Measurements from ENCODE around the gene TBC1D17.

TBC1D17 gene

GRCh38 chr19:49849433-49850220, 27.9 kb upstream of the TBC1D17 start:
- Histone ChIP-seq H3K4me2 (ENCODE audit: low read depth, low read length, poor library complexity, severe bottlenecking) (peak overlapping the region; percentile 69), H3K9me3 (ENCODE audit: insufficient read depth, low read depth, low read length) (no peaks in the 10 kb centered on the region), H3K79me2 (ENCODE audit: insufficient read depth, low read length) (peaks cover 30% of the 10 kb centered on the region), H3F3A (ENCODE audit: low read depth) (0 out of 2 replicates have a peak, but pooled peaks cover 3% of the 10 kb centered on the region), H3K4me3 (ENCODE audit: low read length, poor library complexity, severe bottlenecking) (peak overlapping the region; percentile 99), H3K9ac (ENCODE audit: low read depth, low read length, poor library complexity, severe bottlenecking) (peak overlapping the region; percentile 90), H3K27me3 (ENCODE audit: insufficient read depth, low read length, poor library complexity, severe bottlenecking) (no peaks in the 10 kb centered on the region), H2AFZ (ENCODE audit: low read length) (no peak overlapping the region), H4K20me1 (ENCODE audit: insufficient read depth, low read length, poor library complexity, severe bottlenecking) (peaks cover 30% of the 10 kb centered on the region), H3K36me3 (ENCODE audit: insufficient read depth, low read length) (no peaks in the 10 kb centered on the region), H3K4me1 (ENCODE audit: insufficient read depth, low read length, poor library complexity, severe bottlenecking) (peaks cover 32% of the 10 kb centered on the region), H3K9me2 (replicated peaks; ENCODE audit: low read depth, low read length) (no peaks in the 10 kb centered on the region)
- TF ChIP-seq EZH2phosphoT487 (IDR thresholded peaks at IDR 0.05; ENCODE audit: borderline replicate concordance) (no peak), CTCF (conservative IDR thresholded peaks at IDR 0.05; ENCODE audit: low read length) (no peak)

GRCh38 chr19:49850221-49850486, 27.3 kb upstream of the TBC1D17 start:
- Histone ChIP-seq H3F3A (ENCODE audit: low read depth) (0 out of 2 replicates have a peak, but pooled peaks cover 3% of the 10 kb centered on the region), H3K27me3 (ENCODE audit: insufficient read depth, low read length, poor library complexity, severe bottlenecking) (no peaks in the 10 kb centered on the region), H3K9ac (ENCODE audit: low read depth, low read length, poor library complexity, severe bottlenecking) (peak overlapping the region; percentile 90), H4K20me1 (ENCODE audit: insufficient read depth, low read length, poor library complexity, severe bottlenecking) (peaks cover 33% of the 10 kb centered on the region), H2AFZ (ENCODE audit: low read length) (peak overlapping the region; percentile 99), H3K4me1 (ENCODE audit: insufficient read depth, low read length, poor library complexity, severe bottlenecking) (peaks cover 32% of the 10 kb centered on the region), H3K9me2 (replicated peaks; ENCODE audit: low read depth, low read length) (no peaks in the 10 kb centered on the region), H3K79me2 (ENCODE audit: insufficient read depth, low read length) (peaks cover 34% of the 10 kb centered on the region), H3K36me3 (ENCODE audit: insufficient read depth, low read length) (no peaks in the 10 kb centered on the region; the same call in 1 of the 2 replicates), H3K4me3 (ENCODE audit: low read length, poor library complexity, severe bottlenecking) (peak overlapping the region; percentile 99), H3K9me3 (ENCODE audit: insufficient read depth, low read depth, low read length) (no peaks in the 10 kb centered on the region), H3K4me2 (ENCODE audit: low read depth, low read length, poor library complexity, severe bottlenecking) (peak overlapping the region; percentile 69)
- TF ChIP-seq EZH2phosphoT487 (IDR thresholded peaks at IDR 0.05; ENCODE audit: borderline replicate concordance) (no peak), CTCF (conservative IDR thresholded peaks at IDR 0.05; ENCODE audit: low read length) (no peak)

- H3K27me3 ChIP-seq (ENCODE audit: insufficient read depth, low read length, poor library complexity, severe bottlenecking), result no peaks in the 10 kb centered on the region
- H3K36me3 ChIP-seq (ENCODE audit: insufficient read depth, low read length), result peaks cover 5% of the 10 kb centered on the region; the same call in 1 of the 2 replicates
- peaks cover 39% of the 10 kb centered on the region for H4K20me1 ChIP-seq (ENCODE audit: insufficient read depth, low read length, poor library complexity, severe bottlenecking)
- peaks cover 32% of the 10 kb centered on the region for H3K4me1 ChIP-seq (ENCODE audit: insufficient read depth, low read length, poor library complexity, severe bottlenecking)
- peak within 1 kb of the TSS; percentile 99 for H2AFZ ChIP-seq (ENCODE audit: low read length)
- H3K9me3 ChIP-seq (ENCODE audit: insufficient read depth, low read depth, low read length), result no peaks in the 10 kb centered on the region
- peak within 1 kb of the TSS; percentile 95 for H3K4me2 ChIP-seq (ENCODE audit: low read depth, low read length, poor library complexity, severe bottlenecking)
- H3K9me2 ChIP-seq (replicated peaks; ENCODE audit: low read depth, low read length), result no peaks in the 10 kb centered on the region
- TF ChIP-seq CTCF (conservative IDR thresholded peaks at IDR 0.05; ENCODE audit: low read length) (no peak), EZH2phosphoT487 (IDR thresholded peaks at IDR 0.05; ENCODE audit: borderline replicate concordance) (no peak)
- H3K79me2 ChIP-seq (ENCODE audit: insufficient read depth, low read length), result peaks cover 37% of the 10 kb centered on the region
- H3K9ac ChIP-seq (ENCODE audit: low read depth, low read length, poor library complexity, severe bottlenecking), result peak within 1 kb of the TSS; percentile 90
- 0 out of 2 replicates have a peak, but pooled peaks cover 3% of the 10 kb centered on the region for H3F3A ChIP-seq (ENCODE audit: low read depth)
- H3K4me3 ChIP-seq (ENCODE audit: low read length, poor library complexity, severe bottlenecking), result peak within 1 kb of the TSS; percentile 99
Measured at GRCh38 chr19:49850487-49851342, 26.8 kb upstream of the TBC1D17 start, which contains the start of gene PTOV1. Gene PTOV1, plus strand, starts transcription at chr19:49851159.

Data from Loucy (cell line).